Stimulated activated CD8-positive, alpha-beta memory T cell treated with anti-CD3 and anti-CD28 coated beads, Interleukin-4, amount 100 ng/mL, for 48 hours (primary cell): ENCODE results near the gene ATP5PB.

Source experiments
- DNase-seq: peaks from one replicate; pipeline ENCODE4 v3.0.0-alpha.2; 2020

Gene ATP5PB

DNA sequence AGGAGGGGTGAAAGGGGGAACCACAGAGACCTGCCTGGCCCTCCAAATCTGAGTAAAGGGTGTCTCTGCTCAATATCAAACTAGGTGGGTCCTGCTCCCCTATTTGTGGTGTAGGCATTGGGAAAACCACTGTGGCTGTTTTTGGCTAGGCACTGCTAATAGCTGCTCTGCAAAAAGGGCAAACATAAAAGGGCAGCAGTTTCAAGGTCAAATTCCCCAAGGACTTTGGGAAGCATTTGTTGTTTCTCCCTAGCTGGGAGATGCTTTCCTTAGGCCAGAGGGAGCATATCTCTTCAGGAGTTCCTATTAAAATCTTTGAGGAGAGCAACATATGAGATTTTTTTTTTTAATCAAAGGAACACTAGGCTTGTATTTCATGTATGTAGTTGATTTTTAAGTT is 26.9 kb downstream of the ATP5PB start:
- no peak for DNase-seq

DNA sequence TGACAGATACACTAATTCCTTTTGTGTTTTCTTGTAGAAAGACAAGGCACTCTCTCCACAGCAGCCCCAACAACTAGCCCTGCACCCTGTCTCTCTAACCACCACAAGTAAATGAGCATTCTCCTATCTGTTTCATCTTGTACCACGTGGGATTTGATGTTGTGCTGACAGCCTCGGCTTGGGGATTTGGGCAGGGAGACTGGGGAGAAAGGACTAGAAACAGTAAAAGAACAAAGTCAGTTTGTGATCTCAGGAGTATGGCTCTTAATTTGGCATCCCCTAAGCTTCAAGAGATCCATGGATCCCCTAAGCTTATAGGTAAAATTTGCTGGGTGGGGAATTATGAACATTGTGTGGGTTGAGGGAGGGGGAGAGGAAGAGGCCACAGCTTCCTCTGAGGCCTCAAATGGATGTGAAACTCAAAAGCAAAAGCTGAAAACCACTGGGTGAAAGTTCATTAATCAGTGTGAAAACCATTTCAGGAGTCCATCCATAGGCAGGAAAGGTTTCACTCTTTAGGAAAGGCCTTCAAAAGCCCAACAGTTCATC is 27.6 kb downstream of the ATP5PB start:
- peak; percentile 45 for DNase-seq

DNA sequence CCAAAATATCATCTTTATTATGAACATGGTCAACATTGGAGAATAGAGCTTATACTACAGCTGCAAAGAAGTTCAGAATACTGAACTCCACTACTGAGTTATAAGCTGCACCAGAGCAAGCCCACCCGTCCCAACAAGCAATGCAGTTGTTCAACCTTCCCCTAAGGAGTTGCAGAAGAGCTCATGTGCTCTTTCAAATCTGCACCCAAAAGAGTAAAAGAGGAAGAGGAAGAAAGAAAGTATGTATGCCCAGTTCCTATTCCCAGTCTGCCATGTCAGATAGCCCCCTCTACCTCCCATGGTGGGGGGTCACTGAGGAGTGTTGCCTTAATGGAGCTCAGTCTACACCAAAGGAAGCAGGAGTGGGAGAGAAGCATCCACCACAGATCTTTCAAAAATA is 31.4 kb downstream of the ATP5PB start:
- no peak for DNase-seq

DNA sequence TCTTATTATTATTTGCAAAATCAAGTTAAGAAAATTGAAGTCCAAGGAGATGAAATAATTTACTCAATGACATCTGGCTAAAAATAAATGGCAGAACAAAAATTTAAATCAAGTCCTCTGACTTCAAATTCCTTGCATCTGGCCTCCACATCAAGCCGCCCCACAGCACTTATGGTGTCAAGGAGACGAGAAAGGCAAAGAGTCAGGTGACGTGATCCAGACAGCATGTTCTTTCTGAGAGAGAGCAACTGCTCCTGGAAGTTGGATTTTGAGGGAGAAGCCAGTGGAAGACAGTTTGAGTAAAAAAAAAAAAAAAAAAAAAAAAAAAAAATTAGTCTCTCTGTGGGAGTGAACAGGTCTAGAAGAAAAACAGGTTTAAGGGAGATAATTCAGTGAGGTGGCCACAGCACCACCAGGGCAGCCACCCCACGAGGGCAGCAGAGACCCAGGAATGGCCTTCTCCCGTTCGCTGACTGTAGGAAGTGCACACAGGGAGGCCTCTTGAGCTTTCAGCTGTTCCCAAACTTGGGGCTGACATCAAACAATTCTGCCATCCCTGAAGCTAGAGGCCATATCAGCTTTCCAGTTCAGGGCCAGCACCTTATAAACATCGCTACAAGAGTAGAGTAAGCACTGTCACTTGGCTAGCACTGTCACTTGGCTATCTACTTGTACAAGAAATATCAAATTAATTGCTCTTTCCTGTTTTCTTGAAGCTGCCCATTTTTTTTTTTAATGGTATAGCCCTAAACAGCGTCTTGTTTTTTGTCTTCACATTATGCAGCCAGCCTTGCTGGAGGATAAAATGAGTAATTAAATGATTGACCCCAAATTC is 32.3 kb downstream of the ATP5PB start:
- peak; percentile 74 for DNase-seq

DNA sequence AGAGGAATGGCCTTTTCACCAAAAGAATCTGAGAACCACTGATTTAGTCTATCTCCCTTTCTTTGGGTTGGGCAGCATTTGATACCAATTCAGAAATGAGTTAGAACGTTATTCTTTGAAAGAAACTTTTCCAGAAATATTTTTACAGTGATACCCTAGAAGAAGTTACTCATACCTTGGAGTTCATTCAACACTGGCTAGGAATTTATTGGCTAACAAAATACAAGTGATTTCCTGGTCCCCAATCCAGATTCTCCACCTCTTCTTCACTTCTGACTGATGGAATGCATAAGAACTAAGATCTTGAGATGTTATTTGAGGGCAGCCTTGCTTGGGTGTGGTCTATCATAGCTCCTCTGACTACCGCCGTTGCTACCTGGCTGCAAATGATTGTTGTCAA is 33.9 kb downstream of the ATP5PB start:
- no peak for DNase-seq

DNA sequence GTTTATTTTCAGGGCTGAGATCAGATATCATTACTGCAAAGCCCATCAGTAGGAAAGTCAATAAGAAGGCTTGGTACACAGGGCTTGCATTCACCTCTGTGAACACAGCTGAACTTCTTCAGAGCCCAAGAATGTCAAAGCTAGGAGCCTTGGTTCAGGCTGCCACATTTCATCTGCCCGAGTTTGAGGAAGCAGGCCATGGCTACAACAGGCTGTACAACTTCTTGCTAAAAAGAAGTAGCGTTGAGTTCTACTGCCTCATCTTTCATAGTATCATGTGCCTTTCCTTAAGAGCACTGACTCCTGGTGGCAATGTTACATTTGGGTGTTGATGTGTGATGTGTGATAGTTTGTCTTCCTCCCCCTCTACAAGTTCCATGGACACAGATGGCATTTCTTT is 34.6 kb downstream of the ATP5PB start:
- DNase-seq, result no peak

DNA sequence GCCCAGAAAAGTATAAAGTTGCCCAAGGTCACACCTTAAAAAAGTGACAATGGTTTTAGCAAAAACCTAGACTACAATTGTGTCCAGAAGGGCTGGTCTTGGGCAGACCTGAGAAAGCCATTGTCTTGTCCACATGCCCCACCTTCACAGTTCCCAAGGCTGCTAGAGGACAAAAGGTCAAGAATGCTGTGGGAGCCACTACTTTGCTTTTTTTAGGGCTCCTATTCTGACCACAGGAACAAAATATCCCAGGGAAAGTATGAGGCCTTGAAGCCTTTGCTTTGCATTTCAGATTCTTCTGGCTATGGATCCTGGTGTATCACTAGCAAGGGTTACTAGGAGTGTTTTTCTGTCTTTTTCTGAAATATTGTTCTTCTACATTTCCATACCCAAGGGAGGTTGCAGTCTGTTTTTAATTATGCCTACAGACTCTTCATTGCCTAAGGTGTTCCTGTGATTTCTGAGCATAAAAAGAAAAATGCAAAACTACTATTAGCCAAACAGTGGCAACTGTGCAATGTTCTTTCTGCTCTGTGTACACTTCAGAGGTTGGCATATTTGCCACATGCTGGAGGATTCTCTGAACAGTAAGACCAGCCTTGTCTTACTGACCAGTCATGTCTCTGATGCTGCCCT is 35.2 kb downstream of the ATP5PB start:
- no peak for DNase-seq

DNA sequence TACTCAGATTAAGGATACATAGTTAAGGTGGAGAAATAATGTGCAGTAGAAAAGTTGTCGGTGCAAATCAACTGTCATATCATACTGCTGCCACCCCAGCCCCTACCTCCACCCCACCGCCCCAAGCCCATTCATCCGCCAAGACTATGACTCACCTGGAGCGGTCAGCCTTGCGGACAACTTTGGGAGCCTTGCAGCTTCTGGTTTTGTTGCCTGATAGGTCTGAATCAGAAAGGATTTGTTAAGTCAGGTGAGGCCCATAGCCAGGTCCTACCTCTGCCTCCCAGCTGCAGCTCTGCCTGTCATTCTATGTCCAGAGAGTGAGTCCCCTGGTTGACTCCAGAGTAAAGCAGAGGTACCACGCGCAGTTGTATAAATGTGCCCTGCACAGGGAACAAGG is 37.2 kb downstream of the ATP5PB start:
- no peak for DNase-seq

DNA sequence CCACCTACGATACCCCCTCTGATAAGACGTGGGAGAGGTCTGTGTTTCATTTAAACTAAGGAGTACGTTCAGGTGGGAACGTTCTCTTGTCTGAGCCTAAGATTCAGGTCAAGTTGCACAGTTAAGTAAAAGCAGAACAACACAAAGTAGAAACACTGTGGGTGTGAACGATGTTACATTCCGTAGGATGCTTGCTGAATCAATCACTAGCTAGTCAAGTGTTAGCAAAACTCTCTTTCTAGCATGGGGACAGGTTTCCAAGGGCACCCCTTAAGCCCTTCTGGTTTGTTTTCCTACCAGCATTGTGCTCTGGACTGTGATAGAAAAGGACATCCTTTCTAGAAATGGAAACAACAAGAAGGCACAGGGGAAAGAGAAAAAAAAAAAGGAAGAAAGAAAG is 37.9 kb downstream of the ATP5PB start:
- DNase-seq, result no peak

DNA sequence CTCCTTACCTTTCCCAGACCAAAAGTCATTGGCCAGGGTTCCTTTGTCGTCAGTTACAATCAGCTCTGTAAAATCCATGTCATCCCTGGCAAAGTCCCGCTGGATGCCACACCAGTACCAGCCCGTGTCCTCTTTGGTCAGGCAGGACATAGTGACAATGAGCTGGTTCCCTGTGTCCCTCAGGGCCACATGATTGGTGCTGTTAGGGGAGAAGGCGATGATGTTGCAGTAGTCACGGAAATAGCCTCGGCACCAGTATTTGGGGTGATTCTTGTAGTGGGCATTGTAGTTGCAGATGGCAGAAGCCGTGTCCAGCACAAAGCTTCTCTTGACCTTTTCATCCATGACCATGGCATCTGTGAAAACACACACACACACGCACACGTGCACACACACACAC is 39.4 kb downstream of the ATP5PB start:
- no peak for DNase-seq

DNA sequence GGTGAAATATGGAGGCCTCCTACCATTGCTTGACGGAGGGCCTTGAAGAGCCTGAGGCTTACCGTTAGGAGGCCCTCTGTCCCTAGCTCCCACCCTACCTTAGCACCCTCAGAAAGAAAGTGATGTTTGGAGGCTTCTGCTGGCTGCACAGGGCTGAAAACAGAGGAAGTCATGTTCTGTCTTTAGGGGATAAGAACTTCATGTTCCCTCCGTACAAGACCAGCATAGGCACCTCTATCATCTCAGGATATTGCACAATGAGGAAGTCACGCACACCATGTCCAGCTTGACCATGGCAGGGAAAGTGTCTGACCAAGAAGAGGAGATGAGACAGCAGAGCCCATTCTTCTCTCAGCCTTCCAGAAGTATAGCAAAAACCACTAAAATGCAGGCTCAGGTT is 40.3 kb downstream of the ATP5PB start:
- no peak for DNase-seq

DNA sequence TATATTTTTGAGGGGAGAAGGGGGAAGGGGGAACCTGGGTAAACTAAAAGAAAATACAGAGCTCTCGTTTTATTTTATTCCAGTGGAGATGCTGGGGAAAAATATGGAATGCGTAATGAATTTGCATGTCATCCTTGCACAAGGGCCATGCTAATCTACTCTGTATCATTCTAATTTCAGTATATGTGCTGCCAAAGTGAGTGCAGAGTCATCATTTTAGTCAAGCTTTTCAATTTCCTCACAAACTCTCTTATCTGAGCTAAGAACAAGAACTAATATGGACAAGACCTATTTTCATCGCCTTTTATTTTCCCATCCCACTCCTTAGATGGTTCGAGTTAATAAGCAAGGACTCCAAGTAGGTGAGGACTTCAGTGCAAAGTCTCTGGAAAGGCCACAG is 41.0 kb downstream of the ATP5PB start:
- no peak for DNase-seq

DNA sequence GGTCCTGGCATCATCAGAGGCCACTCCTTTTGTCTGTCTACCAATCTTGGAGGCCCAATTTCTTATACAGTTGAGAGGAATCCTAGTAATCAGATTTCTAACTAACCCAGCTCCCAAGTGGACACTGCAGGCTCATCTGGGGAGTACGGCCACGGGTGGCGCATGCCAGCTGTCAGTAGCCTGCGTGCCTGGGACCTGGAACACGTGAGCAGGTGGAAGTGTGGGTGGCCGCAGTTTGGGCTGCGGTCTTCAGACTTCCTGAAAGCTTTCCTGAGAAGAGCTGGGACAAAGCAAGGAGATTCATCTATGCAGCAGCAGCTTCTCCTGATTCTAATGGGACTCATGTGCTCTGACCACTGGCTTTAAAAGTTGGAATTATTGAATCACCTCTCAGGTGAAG is 41.8 kb downstream of the ATP5PB start:
- no peak for DNase-seq

DNA sequence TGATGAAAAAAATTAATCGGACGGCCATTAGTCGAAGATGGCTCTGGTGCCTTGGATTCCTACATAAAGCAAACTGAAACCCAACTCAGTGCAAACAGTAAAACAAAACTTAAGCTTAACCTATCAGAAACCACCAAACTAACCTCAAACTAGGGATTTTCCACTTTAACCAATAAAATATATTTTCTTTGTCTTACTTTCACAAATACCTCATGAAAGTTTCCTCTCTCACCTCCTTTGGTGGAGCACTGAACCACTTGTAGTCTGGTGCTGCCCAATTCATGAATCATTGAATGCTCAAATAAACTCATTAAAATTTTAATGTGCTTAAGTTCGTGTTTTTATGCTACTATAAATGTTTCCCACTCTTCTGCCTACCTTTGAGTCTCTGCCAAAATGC is 47.1 kb downstream of the ATP5PB start:
- no peak for DNase-seq

DNA sequence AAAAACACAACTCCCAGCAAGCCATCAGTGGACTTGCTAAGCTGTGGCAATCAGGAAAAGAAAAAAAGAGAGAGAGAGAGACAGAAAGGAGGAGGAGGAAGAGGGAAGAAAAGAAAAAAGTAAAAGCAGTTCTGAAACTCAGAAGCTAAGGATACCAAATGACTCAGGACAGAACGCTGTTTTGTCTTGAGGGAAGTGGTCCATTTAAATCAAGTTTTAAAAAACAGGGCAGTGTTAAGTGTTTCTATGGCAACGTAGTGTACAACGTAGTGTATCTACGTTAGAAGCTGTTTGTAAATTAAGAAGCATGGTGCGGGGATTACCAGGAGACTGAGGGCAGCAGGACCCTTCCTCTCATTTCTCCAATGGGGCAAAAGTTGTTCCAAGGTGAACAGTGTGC is 48.3 kb downstream of the ATP5PB start:
- DNase-seq, result no peak

DNA sequence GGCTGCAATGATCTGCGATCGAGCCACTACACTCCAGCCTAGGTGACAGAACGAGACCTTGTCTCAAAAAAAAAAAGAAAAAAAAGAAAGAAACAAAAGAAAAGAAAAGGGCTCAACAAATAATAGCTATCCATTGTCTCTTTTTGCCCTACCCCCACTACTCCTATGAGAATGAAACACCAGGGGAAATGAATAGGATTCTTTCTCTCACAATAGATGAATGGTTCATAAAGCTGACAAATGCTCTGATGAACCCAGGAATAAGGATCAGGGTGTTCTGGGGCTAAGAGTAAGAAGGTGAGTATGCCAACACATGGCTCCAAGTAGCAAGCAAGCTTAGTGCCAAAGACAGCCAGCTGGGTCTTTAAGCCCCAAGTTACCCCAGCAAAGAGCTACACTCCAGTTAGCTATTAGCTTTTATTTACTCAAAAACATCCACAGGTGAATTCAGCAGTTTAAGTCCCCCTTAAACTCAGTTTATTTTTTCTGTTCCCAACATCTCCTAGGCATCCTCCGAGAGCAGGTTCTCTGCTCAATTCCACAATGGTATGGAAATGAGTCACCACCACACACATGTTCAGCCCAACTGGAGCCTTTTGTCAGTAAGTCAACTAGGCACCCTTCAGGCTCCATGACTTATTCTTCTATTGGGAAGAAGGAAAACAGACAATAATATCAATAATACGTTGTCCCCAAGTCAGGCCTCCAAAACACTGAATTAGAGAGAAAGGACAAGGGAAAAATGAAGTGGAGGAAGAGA is 49.9 kb downstream of the ATP5PB start:
- DNase-seq, result no peak

DNA sequence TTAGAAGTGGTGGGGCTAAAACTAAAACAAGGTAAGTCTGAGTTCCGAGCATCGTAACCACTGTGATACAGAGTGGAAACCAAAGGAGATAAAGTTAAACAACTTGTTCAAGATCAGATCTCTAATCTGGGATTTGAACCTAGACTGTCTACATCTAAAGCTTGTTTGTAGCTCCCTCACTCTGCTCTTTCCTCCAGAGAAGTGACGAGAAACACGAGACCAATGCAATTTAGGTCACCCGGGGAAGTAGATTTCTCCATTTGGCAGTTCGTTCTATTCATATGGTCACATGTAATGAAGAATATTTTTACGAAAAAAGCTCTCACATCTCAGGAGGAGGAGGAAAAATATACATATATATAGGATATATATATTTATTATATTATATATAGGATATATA is 52.4 kb downstream of the ATP5PB start:
- DNase-seq, result no peak

DNA sequence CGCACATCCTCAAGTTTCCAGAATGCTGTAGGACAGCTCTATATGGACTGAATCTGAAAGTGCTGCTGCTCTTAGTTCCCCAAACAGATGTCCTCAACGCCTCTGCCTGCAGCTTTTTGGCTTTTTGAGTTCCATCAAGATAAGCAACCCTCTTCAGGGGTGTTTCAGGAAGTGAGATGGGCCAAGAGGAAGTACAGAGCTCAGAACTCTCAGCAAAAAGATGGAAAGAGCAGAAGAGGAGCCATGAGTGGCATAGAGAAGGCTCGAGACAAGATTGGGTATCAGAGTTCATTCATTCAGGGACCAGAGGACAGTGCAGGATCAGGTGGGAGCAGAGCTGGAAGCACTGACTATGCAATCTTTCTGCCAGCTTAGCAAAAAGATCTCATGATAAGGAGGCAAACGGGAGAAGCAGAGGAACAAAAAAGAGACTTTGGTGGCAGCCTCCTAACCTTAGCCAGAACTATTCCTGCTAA is 54.4 kb downstream of the ATP5PB start, which contains the start of the genes ADORA3 and TMIGD3:
TSS of gene ADORA3 (minus strand) at position 49 of the 476 bp plus-strand sequence. CDS start 279 bp downstream, outside the sequence.
TSS of gene TMIGD3 (minus strand) at position 49 of the 476 bp plus-strand sequence. CDS start 279 bp downstream, outside the sequence.
- no peak for DNase-seq

DNA sequence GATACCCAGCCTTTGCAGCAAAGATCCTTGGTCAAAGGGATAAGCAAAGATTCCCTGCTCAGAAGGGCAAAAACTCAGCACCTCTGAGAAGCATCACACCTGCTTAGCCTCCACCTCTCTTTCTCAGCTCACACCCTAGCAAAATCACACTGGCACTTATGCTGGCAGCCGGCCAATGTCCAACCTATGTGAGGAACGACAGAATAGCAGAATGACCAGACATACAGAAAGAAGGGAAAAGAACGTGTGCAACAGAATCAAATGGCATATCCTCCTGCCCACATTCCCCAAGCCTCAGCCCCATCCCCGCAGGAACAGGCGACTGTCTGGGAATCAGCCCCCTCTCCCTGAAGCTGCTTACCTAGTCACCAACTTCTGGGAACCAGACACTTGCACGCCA is 54.8 kb downstream of the ATP5PB start:
- DNase-seq, result no peak

DNA sequence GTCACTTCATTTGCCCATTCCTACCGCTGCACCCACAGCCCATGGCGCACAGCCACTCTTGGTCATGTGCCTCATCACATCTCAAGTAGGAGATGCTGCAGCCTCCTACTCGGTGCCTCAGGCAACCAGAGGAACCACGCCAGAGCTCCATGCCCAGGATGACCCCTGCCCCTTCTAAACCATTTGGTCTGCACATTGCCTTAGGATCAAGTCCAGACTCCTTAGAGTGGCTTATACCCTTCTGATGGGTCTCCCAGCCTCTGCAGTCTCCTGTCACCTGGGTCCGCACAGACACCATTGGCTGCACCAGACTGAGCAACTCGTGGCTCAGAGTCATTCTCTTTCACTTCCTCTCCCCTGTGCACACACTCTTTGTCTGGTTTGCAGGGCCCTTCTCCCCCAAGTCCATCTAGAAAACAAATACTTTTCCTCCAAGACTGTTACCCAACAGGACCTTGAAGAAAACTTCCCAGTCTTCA is 56.4 kb downstream of the ATP5PB start:
- DNase-seq, result peak; percentile 48

DNA sequence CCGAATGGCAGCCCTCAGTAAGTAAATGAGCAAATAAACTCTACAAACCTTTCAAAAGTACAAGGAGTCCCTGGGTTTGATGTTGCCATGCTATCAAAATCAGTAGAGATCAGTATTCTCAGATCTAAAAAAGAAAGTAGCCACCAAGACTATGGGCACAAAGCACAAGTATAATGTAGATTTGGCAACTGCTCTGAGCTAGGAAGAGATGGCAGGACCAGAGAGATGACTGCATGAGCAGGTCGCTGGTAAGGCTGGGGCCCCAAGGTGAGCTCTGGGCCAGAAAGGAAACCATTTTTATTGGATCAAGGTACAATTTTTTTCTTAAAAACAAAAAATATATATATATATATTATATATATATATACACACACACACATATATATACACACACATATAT is 57.3 kb downstream of the ATP5PB start:
- DNase-seq, result no peak

DNA sequence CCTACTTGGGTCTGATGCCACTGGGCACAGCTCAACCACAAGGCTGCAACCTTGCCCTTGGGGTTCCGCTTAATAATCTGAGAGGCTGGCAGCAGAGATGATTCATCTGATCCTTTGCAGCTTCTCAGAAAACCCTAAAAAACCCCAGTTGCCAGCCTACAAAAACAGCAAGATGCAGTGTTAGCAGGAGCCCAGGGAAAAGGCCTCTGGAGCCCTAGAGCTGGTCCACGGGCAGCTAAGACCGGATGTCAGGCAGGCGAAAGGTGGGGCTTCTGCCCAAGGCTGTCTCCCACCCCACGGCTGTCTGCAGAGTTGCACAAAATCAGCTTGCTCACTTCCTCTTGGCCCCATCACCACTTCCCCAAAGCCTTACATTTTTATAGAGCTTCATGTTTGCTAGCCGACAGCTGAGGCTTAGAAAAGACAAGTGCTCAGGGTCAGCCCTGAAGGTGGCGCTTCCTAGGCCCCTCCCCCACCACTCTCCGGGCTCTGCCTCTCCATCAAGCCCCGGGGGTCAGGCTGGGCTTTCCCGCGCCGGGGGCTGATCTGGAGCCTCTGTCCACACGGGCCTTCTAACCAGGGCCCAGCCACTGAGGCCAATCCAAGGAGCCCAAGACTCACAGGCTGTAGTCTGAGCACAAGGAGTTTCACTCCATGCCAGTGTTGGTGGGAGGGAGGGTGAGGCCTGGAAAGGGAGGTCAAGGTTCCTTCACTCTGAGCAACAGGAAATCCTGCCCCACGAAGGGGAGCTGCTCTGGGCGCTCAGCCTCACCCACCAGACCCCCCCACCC is 58.3 kb downstream of the ATP5PB start:
- peak; percentile 75 for DNase-seq
